Measurements from ENCODE around the gene PDGFRB.

DNA sequence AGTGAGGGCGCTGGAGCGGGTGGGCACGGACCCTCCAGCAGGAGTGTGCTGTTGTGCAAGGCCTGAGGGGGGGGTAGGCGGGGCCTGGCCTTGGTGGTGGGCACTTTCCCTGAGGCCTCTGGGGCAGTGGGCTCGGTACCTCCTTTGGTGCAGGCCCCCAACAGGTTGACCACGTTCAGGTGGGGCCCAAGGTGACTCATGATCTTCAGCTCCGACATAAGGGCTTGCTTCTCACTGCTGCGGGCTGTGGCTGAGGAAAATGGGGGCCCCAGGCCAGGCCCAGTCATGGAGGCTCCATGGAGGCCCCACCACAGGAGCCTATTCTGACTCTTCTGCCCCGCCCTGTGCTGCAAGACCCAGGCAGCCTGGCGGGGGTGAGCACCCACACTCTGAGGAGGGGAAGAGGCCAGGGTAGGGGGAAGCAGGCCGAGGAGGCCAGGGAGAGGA lies 31.5 kb downstream of the PDGFRB start:
- TF ChIP-seq, protein P1, sequence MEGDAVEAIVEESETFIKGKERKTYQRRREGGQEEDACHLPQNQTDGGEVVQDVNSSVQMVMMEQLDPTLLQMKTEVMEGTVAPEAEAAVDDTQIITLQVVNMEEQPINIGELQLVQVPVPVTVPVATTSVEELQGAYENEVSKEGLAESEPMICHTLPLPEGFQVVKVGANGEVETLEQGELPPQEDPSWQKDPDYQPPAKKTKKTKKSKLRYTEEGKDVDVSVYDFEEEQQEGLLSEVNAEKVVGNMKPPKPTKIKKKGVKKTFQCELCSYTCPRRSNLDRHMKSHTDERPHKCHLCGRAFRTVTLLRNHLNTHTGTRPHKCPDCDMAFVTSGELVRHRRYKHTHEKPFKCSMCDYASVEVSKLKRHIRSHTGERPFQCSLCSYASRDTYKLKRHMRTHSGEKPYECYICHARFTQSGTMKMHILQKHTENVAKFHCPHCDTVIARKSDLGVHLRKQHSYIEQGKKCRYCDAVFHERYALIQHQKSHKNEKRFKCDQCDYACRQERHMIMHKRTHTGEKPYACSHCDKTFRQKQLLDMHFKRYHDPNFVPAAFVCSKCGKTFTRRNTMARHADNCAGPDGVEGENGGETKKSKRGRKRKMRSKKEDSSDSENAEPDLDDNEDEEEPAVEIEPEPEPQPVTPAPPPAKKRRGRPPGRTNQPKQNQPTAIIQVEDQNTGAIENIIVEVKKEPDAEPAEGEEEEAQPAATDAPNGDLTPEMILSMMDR (IDR thresholded peaks at IDR 0.05; ENCODE audit: poor library complexity, severe bottlenecking) = no peak
- no peak for TF ChIP-seq EP300 (conservative IDR thresholded peaks at IDR 0.05; ENCODE audit: poor library complexity, severe bottlenecking)
- TF ChIP-seq TAF1 (IDR thresholded peaks at IDR 0.05; ENCODE audit: low read depth) = no peak
- no peak for TF ChIP-seq RAD21 (conservative IDR thresholded peaks at IDR 0.05)
- no peak for TF ChIP-seq POLR2AphosphoS5 (IDR thresholded peaks at IDR 0.05)
- TF ChIP-seq, protein P2, sequence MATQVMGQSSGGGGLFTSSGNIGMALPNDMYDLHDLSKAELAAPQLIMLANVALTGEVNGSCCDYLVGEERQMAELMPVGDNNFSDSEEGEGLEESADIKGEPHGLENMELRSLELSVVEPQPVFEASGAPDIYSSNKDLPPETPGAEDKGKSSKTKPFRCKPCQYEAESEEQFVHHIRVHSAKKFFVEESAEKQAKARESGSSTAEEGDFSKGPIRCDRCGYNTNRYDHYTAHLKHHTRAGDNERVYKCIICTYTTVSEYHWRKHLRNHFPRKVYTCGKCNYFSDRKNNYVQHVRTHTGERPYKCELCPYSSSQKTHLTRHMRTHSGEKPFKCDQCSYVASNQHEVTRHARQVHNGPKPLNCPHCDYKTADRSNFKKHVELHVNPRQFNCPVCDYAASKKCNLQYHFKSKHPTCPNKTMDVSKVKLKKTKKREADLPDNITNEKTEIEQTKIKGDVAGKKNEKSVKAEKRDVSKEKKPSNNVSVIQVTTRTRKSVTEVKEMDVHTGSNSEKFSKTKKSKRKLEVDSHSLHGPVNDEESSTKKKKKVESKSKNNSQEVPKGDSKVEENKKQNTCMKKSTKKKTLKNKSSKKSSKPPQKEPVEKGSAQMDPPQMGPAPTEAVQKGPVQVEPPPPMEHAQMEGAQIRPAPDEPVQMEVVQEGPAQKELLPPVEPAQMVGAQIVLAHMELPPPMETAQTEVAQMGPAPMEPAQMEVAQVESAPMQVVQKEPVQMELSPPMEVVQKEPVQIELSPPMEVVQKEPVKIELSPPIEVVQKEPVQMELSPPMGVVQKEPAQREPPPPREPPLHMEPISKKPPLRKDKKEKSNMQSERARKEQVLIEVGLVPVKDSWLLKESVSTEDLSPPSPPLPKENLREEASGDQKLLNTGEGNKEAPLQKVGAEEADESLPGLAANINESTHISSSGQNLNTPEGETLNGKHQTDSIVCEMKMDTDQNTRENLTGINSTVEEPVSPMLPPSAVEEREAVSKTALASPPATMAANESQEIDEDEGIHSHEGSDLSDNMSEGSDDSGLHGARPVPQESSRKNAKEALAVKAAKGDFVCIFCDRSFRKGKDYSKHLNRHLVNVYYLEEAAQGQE (IDR thresholded peaks at IDR 0.05; ENCODE audit: borderline replicate concordance) = no peak
- no peak for TF ChIP-seq EZH2 (IDR thresholded peaks at IDR 0.05; ENCODE audit: borderline replicate concordance, insufficient read depth, low read length, poor library complexity, severe bottlenecking)
- TF ChIP-seq SMC3 (conservative IDR thresholded peaks at IDR 0.05; ENCODE audit: poor library complexity) = no peak
- TF ChIP-seq MXI1 (conservative IDR thresholded peaks at IDR 0.05; ENCODE audit: poor library complexity, severe bottlenecking) = no peak

Measured in neural cell (in vitro differentiated cells).